LNCAP (cell line): Measurements from ENCODE around the gene VRK1.

Experiments used
- CTCF ChIP-seq: fragments of 450-650 bp; IDR thresholded peaks from 2 replicates; pipeline ENCODE4 v1.5.1; 2017; ENCODE audit warnings: mild to moderate bottlenecking

Gene VRK1

DNA sequence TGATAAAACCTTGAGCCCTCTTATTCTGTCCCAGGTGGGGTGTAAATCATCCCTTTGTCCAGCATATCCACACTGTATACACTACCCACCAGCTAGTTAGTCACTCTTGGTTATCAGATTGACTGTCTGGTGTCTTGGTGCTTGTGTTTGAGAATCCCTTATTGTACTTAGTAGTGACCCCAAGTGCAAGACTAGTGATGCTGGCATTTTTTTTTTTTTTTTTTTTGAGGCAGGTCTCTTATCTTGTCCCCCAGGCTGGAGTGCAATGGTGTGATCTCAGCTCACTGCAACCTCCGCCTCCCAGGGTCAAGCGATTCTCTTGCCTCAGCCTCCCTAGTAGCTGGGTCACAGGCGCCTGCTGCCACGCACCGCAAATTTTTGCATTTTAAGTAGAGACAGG is 5.8 kb downstream of the VRK1 start:
- TF ChIP-seq CTCF: no peak

GRCh38 chr14:96803958-96804357 is 6.8 kb downstream of the VRK1 start:
- TF ChIP-seq CTCF: no peak

DNA sequence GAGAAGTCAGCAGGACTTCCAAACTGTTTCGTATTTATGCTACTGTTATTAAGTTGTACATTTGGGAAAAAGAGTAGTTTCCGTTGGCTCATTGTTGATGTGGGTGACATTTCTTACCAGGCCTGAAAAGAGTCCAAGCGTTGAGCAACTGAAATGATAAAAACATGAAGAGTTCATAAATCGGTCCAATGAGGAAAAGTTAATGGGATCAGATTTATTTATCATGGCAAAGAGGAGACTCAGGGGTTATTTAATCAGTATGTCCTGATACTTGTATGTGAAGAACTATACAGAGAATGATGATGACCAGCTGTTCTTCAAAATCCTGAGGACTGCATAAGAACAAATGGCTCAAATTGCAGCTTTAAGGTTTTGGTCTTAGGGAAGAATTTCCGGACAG is 7.7 kb downstream of the VRK1 start:
- TF ChIP-seq CTCF: no peak

GRCh38 chr14:96805956-96806355 is 8.8 kb downstream of the VRK1 start:
- TF ChIP-seq CTCF: no peak

DNA sequence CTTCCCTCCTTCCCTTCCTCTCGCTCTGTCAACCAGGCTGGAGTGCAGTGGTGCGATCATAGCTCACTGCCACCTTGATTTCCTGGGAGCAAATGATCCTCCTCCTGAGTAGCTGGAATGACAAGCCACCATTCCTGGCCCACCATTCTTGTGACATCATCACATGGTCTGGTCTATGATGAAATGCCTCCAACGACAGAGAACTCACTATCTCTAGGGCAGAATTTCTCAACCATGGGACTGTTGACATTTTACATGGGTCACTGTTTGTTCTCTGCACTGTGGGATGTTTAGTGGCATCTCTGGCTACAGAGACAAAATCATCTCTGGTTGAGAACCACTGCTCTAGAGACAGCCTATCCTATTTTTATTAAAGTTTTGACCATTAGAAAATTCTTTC is 9.7 kb downstream of the VRK1 start:
- no peak for TF ChIP-seq CTCF

DNA sequence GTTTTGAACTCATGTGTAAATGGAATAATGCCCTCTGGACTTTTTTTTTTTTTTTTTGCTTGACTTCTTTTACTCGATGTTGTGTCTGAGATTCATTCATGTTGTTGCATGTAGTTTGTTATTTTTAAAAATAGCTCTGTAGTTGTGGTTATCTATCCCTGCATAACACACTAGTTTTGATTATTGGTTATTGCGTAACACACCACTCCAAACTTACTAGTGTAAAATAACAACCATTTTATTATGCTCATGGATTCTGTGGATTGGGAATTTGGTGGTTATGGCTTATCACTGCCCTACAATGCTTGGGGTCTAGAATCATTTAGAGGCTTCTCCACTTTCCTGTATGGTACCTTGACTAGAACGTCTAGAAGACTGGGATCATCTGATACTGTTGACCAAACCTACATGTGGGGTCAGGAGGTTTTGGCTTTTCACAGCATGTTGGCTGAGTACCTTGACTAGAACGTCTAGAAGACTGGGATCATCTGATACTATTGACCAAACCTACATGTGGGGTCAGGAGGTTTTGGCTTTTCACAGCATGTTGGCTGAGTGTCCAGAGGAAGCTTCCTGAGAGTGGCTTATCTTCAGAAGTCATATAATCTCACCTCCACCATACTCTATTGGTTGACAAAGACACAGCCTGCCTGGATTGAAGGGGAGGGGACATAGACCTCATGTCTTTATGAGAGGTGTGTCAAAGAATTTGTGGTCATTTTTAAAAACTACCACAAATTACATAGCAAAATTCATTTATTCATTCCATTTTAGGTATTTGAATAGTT is 11.6 kb downstream of the VRK1 start:
- no peak for TF ChIP-seq CTCF

GRCh38 chr14:96811265-96811664 is 14.1 kb downstream of the VRK1 start:
- TF ChIP-seq CTCF: no peak
